Stimulated activated CD8-positive, alpha-beta memory T cell treated with anti-CD3 and anti-CD28 coated beads, Interleukin-2, amount 100 ng/mL, for 1 hour (primary cell): ENCODE data around the gene HADHB.
"Not testable (repeated sequence)": the region's sequence is repeated elsewhere in the genome, so short reads cannot be mapped to it uniquely, and the experiment has no call there.

Source experiments
- DNase-seq, 2 donors: peaks; one replicate each; pipeline ENCODE4 v3.0.0-alpha.2; 2020; ENCODE audit warnings: low read depth in 2 of 2

Gene HADHB

DNA sequence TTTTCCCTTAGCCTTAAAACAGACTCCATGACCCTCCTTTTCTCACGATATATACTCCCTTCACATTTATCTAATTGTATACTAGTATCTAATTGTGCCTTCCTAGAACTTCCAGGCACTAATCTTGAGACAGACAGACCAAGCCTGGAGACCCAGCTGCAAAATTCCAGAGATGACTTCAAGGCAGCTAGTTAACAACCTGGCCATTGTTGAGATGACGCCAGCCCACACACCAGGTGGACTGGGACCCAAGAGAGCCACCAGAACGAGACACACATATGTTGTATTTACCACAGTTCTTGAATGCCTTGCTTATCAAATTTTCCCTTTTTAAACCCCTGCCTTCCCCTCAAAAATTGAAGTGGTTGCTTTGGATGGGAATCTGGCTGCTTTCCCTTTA, 52.3 kb downstream of the HADHB start:
- DNase-seq, result no peak

- no peak for DNase-seq
These were observed 53.5 kb downstream of the HADHB start for GRCh38 chr2:26298286-26298637.

GRCh38 chr2:26298638-26299393, 54.1 kb downstream of the HADHB start:
- peak in 1 of 2 donors; percentile 1 for DNase-seq

DNA sequence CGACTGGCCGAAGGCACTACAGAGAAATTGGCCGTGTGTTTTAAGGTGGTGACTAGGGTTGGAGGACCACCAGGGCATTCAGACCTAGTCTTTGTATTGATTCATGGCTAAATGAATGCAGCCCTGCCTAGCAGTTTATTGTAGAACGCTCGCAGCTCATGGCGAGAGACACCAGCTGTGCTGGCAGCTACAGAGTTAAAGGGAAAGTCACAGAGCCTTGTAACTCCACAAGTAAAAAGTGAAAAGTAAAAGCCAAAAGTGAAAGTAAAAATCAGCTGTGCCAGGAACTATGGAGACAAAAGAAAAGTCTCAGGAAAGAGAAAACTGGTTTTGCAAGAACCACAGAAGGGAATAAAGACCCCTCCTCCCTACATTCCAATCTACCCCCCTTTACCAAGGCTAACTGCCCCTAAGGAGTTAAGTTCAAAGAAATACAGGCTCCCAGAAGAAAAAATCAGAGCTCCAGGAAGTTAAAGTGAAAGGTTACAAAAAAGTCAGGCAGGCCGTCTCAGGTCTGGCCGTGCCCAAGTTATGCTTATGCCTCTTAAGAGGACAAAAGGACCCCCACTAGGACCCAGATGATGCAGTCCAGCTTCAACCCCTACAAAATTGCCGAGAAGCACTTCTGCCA, 54.8 kb downstream of the HADHB start:
- DNase-seq, result no peak

GRCh38 chr2:26300234-26300925, 55.6 kb downstream of the HADHB start:
- no peak for DNase-seq

- no peak for DNase-seq
These were observed 58.1 kb downstream of the HADHB start for GRCh38 chr2:26302846-26303245.

DNA sequence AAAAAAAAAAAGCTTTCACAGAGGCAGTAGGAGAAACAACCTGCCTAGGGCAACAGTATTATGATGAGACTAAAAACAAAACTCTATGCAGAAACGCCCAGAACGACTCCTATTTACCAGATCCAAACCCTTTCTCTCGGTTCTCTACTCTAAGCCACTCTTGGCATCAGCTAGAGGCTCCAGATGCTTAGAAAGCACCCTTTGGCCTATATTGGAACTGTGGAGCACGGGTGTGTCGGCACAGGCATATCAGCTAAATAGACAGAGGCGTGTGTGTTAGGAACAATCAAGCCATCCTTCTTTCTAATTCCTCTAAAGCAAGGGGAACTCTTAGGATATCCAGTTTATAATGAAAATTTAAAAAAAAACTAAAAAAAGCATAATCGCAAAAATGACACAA, 60.4 kb downstream of the HADHB start:
- DNase-seq, result not testable (repeated sequence)

GRCh38 chr2:26305540-26305939, 60.8 kb downstream of the HADHB start:
- no peak for DNase-seq

DNA sequence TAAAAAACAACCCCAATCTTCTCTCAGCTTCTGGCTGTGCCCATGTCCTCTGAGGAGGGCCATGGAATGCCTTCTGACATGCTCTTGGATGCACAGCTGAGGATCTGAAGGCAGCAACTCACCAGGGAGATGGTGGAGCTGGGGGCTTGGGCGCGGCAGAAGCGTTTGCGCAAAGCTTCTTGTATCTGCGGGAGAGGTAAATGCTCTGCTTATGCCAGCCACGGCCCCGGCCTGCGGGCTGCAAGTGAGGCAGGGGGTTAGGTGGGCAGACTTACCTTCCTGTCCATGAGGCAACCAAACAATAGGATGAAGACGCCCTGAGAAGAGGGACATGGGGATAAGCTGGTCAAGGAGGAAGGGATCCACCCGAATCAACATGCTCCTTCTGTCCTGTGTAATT, 65.2 kb downstream of the HADHB start:
- no peak for DNase-seq

- DNase-seq, result no peak
These were observed 67.7 kb downstream of the HADHB start for GRCh38 chr2:26312471-26312870.

- no peak for DNase-seq
These were observed 68.7 kb downstream of the HADHB start for GRCh38 chr2:26313446-26313845.

- DNase-seq, result no peak
These were observed 69.5 kb downstream of the HADHB start for GRCh38 chr2:26314243-26314642.

DNA sequence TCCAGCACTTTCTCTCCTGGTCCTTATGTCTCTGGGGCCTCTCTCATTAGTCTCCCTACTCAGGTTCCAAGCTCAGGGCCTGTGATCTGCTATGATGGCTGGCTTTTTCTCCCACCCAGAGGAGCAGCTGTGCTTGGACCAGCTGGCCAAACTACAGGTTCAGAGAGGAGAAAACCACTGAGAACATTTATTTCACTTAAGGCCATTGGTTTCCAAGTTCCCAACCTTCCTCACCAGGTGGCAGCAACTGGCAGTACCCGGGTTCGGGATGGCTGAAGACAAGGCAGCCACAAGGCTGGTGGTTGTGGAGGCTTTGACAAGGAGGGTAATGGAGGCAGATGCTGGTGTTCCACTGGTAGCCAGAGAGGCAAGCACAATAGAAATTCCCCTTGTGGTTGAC, 71.3 kb downstream of the HADHB start:
- no peak for DNase-seq

GRCh38 chr2:26316845-26317244, 72.1 kb downstream of the HADHB start:
- no peak for DNase-seq

- DNase-seq, result no peak
These were observed 72.8 kb downstream of the HADHB start for GRCh38 chr2:26317377-26318105.

DNA sequence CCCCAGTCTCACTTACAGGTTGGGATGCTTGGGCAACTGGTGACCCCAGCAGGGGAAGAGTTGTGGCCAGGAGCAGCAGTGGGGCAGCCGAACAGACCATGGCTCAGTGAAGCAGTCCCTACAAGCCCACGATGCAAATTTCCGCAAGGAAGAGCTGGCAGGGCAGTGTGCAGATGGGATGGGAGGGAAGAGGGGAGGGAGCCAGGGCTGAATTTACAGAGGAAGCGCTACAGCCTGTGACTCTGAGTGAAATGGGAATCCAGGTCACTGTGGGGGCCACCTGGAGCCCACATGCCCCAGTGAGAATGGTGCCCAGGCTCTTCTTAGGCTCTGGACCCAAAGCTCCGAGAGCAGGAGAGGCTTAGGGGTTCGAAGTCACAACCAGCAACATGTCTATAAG, 74.2 kb downstream of the HADHB start:
- no peak for DNase-seq

DNA sequence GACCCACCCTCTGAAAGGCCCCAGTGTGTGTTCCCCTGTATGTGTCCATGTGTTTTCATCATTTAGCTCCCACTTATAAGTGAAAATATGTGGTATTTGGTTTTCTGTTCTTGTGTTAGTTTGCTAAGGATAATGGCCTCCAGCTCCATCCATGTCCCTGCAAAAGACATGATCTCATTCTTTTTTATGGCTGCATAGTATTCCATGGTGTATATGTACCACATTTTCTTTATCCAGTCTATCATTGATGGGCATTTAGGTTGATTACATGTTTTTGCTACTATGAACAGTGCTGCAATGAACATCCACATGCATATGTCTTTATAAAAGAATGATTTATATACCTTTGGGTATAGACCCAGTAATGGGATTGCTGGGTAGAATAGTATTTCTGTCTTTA, 79.7 kb downstream of the HADHB start:
- not testable (repeated sequence) for DNase-seq

GRCh38 chr2:26324903-26325302, 80.2 kb downstream of the HADHB start:
- DNase-seq, result no peak

DNA sequence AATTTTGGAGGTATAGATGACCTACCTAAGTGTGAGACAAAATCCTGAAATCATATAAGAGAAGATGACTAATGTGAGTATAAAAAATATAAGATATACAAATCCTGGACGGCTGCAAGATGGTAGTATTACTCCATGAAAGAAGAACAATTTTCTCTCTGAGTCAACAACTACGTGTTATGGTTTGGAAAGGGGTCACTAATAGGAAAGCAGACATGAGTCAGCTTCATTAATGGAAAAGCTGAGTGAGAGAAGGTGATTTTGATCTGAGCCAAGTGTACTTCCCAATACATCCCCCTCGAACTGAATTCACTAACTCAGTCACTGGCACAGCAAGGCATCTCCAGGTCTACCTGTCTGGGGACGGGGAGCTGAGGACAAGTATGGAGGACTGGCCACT, 81.1 kb downstream of the HADHB start:
- no peak for DNase-seq

- no peak for DNase-seq
These were observed 81.8 kb downstream of the HADHB start for GRCh38 chr2:26326514-26326913.

DNA sequence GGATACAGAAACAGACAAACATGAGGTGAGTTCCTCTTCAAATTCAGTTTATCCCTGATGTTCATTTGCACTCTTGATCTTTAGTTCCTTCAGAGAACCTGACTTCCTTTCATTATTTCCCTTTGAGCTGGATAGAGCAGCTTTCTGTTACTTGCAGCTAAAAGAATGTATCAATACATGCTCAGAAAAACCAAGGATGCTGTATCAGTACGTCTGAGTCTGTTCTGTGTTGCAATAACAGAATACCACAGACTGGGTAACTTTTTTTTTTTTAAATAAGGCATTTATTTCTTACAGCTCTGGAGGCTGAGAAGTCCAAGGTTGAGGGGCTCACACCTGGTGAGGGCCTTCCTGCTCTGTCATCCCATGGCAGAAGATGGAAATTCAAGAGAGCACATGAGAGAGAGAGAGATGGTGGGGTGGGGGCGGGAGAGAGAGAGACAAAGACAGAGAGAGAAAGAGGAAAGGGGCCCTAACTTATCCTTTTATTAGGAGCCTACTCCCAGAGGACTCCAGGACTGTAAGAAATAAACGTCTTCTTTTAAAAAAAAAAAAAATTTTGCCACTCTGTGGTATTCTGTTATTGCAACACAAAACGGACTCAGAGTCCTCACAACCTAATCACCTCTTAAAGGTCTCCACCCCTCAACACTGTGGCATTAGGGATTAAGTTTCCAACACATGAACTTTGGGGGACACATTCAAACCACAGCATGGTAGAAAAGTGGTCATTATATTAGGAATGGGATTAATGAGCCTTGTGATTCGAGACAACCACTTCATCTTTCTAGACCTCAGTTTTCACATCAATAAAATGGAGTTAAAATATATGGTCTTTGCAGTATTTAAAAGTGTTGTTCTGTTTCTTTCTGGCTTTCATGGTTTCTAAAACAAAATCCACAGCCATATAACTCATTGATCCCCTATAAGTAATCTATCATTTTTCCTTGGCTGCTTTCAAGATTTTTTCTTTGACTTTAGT, 82.8 kb downstream of the HADHB start:
- DNase-seq, result no peak
